Measurements from ENCODE around the gene PAX4. TPM values are rescaled to one million over a fixed set of nuclear protein-coding genes. Genes with fewer than 3 reads are reported as not detected.
A peak's percentile ranks its signal among the peaks of the same experiment; 100 is the strongest.

PAX4 gene
- total RNA-seq, 1 donor from 2014 or later, result not detected

- Mint-ChIP-seq H3K9me3 (ENCODE audit: unreplicated experiment) (no peaks in the 10 kb centered on the region), H3K36me3 (ENCODE audit: low read depth, unreplicated experiment) (peaks cover 6% of the 10 kb centered on the region), H3K27ac (ENCODE audit: unreplicated experiment) (peak within 1 kb of the TSS; percentile 4), H3K27me3 (ENCODE audit: low read depth, unreplicated experiment) (no peaks in the 10 kb centered on the region), H3K4me1 (ENCODE audit: low read depth, unreplicated experiment) (peaks cover 22% of the 10 kb centered on the region), H3K4me3 (ENCODE audit: unreplicated experiment) (peak within 1 kb of the TSS; percentile 97)
- Histone ChIP-seq H3K9me3 (ENCODE audit: insufficient read depth, low read depth, low read length) (no peaks in the 10 kb centered on the region), H3K4me1 (ENCODE audit: insufficient read depth, low read length) (peaks cover 35% of the 10 kb centered on the region), H3K9ac (ENCODE audit: low read length) (peak within 1 kb of the TSS; percentile 91), H4K20me1 (ENCODE audit: insufficient read depth, low read length) (peaks cover 30% of the 10 kb centered on the region), H3K27me3 (ENCODE audit: insufficient read depth, low read length) (no peaks in the 10 kb centered on the region), H3K36me3 (ENCODE audit: insufficient read depth, low read length) (peaks cover 3% of the 10 kb centered on the region), H3K4me2 (ENCODE audit: low read length) (peak within 1 kb of the TSS; percentile 97), H3K79me2 (ENCODE audit: insufficient read depth, low read length) (peaks cover 36% of the 10 kb centered on the region), H3K4me3 (ENCODE audit: insufficient read depth, low read depth, low read length) (peak within 1 kb of the TSS; percentile 88), H2AFZ (ENCODE audit: low read depth, low read length) (peak within 1 kb of the TSS; percentile 94), H3K27ac (ENCODE audit: low read depth, low read length) (peak within 1 kb of the TSS; percentile 78)
- no peak for FAIRE-seq
- TF ChIP-seq, protein P1, sequence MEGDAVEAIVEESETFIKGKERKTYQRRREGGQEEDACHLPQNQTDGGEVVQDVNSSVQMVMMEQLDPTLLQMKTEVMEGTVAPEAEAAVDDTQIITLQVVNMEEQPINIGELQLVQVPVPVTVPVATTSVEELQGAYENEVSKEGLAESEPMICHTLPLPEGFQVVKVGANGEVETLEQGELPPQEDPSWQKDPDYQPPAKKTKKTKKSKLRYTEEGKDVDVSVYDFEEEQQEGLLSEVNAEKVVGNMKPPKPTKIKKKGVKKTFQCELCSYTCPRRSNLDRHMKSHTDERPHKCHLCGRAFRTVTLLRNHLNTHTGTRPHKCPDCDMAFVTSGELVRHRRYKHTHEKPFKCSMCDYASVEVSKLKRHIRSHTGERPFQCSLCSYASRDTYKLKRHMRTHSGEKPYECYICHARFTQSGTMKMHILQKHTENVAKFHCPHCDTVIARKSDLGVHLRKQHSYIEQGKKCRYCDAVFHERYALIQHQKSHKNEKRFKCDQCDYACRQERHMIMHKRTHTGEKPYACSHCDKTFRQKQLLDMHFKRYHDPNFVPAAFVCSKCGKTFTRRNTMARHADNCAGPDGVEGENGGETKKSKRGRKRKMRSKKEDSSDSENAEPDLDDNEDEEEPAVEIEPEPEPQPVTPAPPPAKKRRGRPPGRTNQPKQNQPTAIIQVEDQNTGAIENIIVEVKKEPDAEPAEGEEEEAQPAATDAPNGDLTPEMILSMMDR (IDR thresholded peaks at IDR 0.05; ENCODE audit: insufficient read depth, low read depth, low read length), result no peak
- no peak for TF ChIP-seq EZH2 (IDR thresholded peaks at IDR 0.05; ENCODE audit: insufficient read depth, low read length)
- peak; percentile 48 for DNase-seq (ENCODE audit: low read depth)
Observed at GRCh38 chr7:127588019-127588696, 29.8 kb downstream of the PAX4 start, which contains the start of gene ARF5. ARF5 (plus strand) TSS chr7:127588411; CDS start chr7:127588499, 88 bp downstream.

DNA sequence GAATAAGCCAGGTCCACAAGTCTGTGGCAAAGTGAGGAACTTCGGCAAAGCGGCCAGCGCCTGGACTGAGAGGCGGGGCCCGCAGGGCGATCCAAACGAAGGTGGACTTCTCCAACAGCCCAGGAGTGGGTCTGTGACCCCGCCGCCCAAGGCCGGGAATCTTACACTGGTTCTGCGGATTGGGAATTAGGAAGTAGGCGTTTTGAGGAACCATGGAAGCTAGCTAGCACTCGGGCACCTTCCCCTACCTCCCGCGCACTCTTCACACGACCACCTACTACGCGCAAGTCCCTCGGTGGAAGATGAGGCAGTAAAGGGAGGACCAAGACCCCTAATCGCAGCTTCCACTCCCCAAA, 30.3 kb downstream of the PAX4 start:
- TF ChIP-seq, protein P1 (IDR thresholded peaks at IDR 0.05; ENCODE audit: insufficient read depth, low read depth, low read length), result no peak
- no peak for TF ChIP-seq EZH2 (IDR thresholded peaks at IDR 0.05; ENCODE audit: insufficient read depth, low read length)
- peak overlapping the region; percentile 94 for H2AFZ ChIP-seq (ENCODE audit: low read depth, low read length)
- no peak for FAIRE-seq

DNA sequence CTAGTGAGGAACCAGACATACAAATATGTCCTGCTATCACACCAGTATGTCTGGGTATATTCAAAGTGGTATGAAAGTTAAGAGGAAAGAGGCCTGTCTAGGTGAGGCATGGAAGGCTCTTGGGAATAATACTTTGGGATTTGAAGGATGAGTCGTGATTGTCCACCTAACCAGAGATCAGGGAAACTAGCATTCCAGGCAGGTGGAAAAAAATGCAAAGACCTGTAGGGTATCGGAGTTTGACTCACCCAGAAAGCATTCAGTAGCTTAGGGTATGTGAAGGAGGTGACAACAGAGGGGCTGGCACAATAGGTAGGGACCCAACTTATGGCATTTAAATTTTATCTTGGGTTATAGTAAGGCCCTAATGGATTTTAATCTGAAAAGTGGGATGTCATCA, 31.6 kb downstream of the PAX4 start:
- H3K4me1 Mint-ChIP-seq (ENCODE audit: low read depth, unreplicated experiment), result peaks cover 31% of the 10 kb centered on the region

More for the DNA sequence above, 30.3 kb downstream of the PAX4 start:
- peaks cover 3% of the 10 kb centered on the region for H3K36me3 ChIP-seq (ENCODE audit: insufficient read depth, low read length)
- H3K27me3 ChIP-seq (ENCODE audit: insufficient read depth, low read length), result no peaks in the 10 kb centered on the region
- peak overlapping the region; percentile 68 for H3K4me3 Mint-ChIP-seq (ENCODE audit: unreplicated experiment)
- peak overlapping the region; percentile 69 for H3K4me3 ChIP-seq (ENCODE audit: insufficient read depth, low read depth, low read length)
- no peaks in the 10 kb centered on the region for H3K9me3 ChIP-seq (ENCODE audit: insufficient read depth, low read depth, low read length)
- peaks cover 11% of the 10 kb centered on the region for H3K36me3 Mint-ChIP-seq (ENCODE audit: low read depth, unreplicated experiment)
- H3K27ac ChIP-seq (ENCODE audit: low read depth, low read length), result peak overlapping the region; percentile 54
- no peak for DNase-seq (ENCODE audit: low read depth)
- peak overlapping the region; percentile 91 for H3K9ac ChIP-seq (ENCODE audit: low read length)
- peaks cover 36% of the 10 kb centered on the region for H4K20me1 ChIP-seq (ENCODE audit: insufficient read depth, low read length)
- H3K27me3 Mint-ChIP-seq (ENCODE audit: low read depth, unreplicated experiment), result no peaks in the 10 kb centered on the region
- peaks cover 40% of the 10 kb centered on the region for H3K4me1 ChIP-seq (ENCODE audit: insufficient read depth, low read length)
- H3K9me3 Mint-ChIP-seq (ENCODE audit: unreplicated experiment), result no peaks in the 10 kb centered on the region
- peak overlapping the region; percentile 97 for H3K4me2 ChIP-seq (ENCODE audit: low read length)
- peaks cover 42% of the 10 kb centered on the region for H3K79me2 ChIP-seq (ENCODE audit: insufficient read depth, low read length)
- H3K4me1 Mint-ChIP-seq (ENCODE audit: low read depth, unreplicated experiment), result peaks cover 23% of the 10 kb centered on the region
- H3K27ac Mint-ChIP-seq (ENCODE audit: unreplicated experiment), result no peak overlapping the region

More for the DNA sequence above, 31.6 kb downstream of the PAX4 start:
- H3K9me3 Mint-ChIP-seq (ENCODE audit: unreplicated experiment), result no peaks in the 10 kb centered on the region
- H3K4me3 Mint-ChIP-seq (ENCODE audit: unreplicated experiment), result peak overlapping the region; percentile 95
- Histone ChIP-seq H3K79me2 (ENCODE audit: insufficient read depth, low read length) (peaks cover 55% of the 10 kb centered on the region), H3K4me1 (ENCODE audit: insufficient read depth, low read length) (peaks cover 47% of the 10 kb centered on the region), H3K9ac (ENCODE audit: low read length) (no peak overlapping the region), H3K36me3 (ENCODE audit: insufficient read depth, low read length) (peaks cover 7% of the 10 kb centered on the region), H3K4me2 (ENCODE audit: low read length) (no peak overlapping the region), H3K27ac (ENCODE audit: low read depth, low read length) (no peak overlapping the region), H4K20me1 (ENCODE audit: insufficient read depth, low read length) (peaks cover 49% of the 10 kb centered on the region), H3K9me3 (ENCODE audit: insufficient read depth, low read depth, low read length) (no peaks in the 10 kb centered on the region), H3K27me3 (ENCODE audit: insufficient read depth, low read length) (no peaks in the 10 kb centered on the region), H2AFZ (ENCODE audit: low read depth, low read length) (no peak overlapping the region), H3K4me3 (ENCODE audit: insufficient read depth, low read depth, low read length) (no peak overlapping the region)
- peaks cover 17% of the 10 kb centered on the region for H3K36me3 Mint-ChIP-seq (ENCODE audit: low read depth, unreplicated experiment)
- TF ChIP-seq, protein P1 (IDR thresholded peaks at IDR 0.05; ENCODE audit: insufficient read depth, low read depth, low read length), result no peak
- TF ChIP-seq EZH2 (IDR thresholded peaks at IDR 0.05; ENCODE audit: insufficient read depth, low read length), result no peak
- H3K27ac Mint-ChIP-seq (ENCODE audit: unreplicated experiment), result no peak overlapping the region
- FAIRE-seq (no peak), DNase-seq (ENCODE audit: low read depth) (no peak)
- H3K27me3 Mint-ChIP-seq (ENCODE audit: low read depth, unreplicated experiment), result no peaks in the 10 kb centered on the region
